ENCODE measurements around the gene HSPA12B. TPM values are rescaled to one million over a fixed set of nuclear protein-coding genes. Genes with fewer than 3 reads are reported as not detected.

HSPA12B gene
- total and polyA plus RNA-seq, 7 donors, result 0.69 to 10.5 (median 6.1) TPM

GRCh38 chr20:3724356-3724755 lies 8.1 kb upstream of the HSPA12B start:
- DNase-seq, result no peak
- no peak overlapping the region for H3K4me3 ChIP-seq
- H3K9me3 ChIP-seq, result no peaks in the 10 kb centered on the region
- no peak for TF ChIP-seq CTCF (IDR thresholded peaks at IDR 0.05)
- no peak for TF ChIP-seq EP300 (IDR thresholded peaks at IDR 0.05)
- TF ChIP-seq POLR2AphosphoS5 (IDR thresholded peaks at IDR 0.05), result no peak
- no peak for TF ChIP-seq POLR2A (IDR thresholded peaks at IDR 0.05)
- H3K27ac ChIP-seq, result no peak overlapping the region
- intact Hi-C loops (cut with DNase I), result no loop called here
- peaks cover 0 to 7% (median 0%) of the 10 kb centered on the region in 3 donors for H3K27me3 ChIP-seq
- 67 to 74% methylated on average over 4 of the region's 4 CpGs for WGBS, 2 donors
- peaks cover 0 to 7% (median 3%) of the 10 kb centered on the region in 4 donors for H3K4me1 ChIP-seq
- no peaks in the 10 kb centered on the region for H3K36me3 ChIP-seq

- peak overlapping the region in 3 of 4 donors; percentile 25 to 51 (median 41) for H3K27ac ChIP-seq
- TF ChIP-seq CTCF (IDR thresholded peaks at IDR 0.05) (no peak), POLR2A (IDR thresholded peaks at IDR 0.05) (no peak), POLR2AphosphoS5 (IDR thresholded peaks at IDR 0.05) (no peak), EP300 (IDR thresholded peaks at IDR 0.05) (no peak)
- intact Hi-C loops (cut with DNase I), result no loop called here
- peaks cover 0 to 11% (median 7%) of the 10 kb centered on the region in 4 donors for H3K4me1 ChIP-seq
- H3K36me3 ChIP-seq, result no peaks in the 10 kb centered on the region
- peaks cover 4 to 21% (median 7%) of the 10 kb centered on the region in 3 donors for H3K27me3 ChIP-seq
- WGBS, 2 donors, result 29 to 52% methylated on average over 11 of the region's 11 CpGs
- peak overlapping the region in 1 of 4 donors; percentile 11 for H3K4me3 ChIP-seq
- peak; percentile 84 for DNase-seq
- no peaks in the 10 kb centered on the region for H3K9me3 ChIP-seq
Measured at GRCh38 chr20:3727401-3728021, 5.0 kb upstream of the HSPA12B start.

- TF ChIP-seq POLR2A (IDR thresholded peaks at IDR 0.05) (no peak), CTCF (IDR thresholded peaks at IDR 0.05) (no peak), EP300 (IDR thresholded peaks at IDR 0.05) (no peak), POLR2AphosphoS5 (IDR thresholded peaks at IDR 0.05) (no peak)
- DNase-seq, result no peak
- Histone ChIP-seq H3K4me3 (no peak overlapping the region), H3K27ac (peak overlapping the region in 2 of 4 donors; percentile 41 to 51), H3K36me3 (no peaks in the 10 kb centered on the region), H3K4me1 (peaks cover 0 to 11% (median 9%) of the 10 kb centered on the region in 4 donors), H3K9me3 (no peaks in the 10 kb centered on the region), H3K27me3 (peaks cover 12 to 30% (median 15%) of the 10 kb centered on the region in 3 donors)
- intact Hi-C loops (cut with DNase I), result no loop called here
- WGBS, 2 donors, result 71 to 90% methylated on average over 5 of the region's 5 CpGs
Measured at GRCh38 chr20:3728354-3728753, 4.1 kb upstream of the HSPA12B start.

GRCh38 chr20:3728876-3729275 lies 3.6 kb upstream of the HSPA12B start:
- WGBS, 2 donors, result 77 to 85% methylated on average over 3 of the region's 3 CpGs
- Histone ChIP-seq H3K4me3 (no peak overlapping the region), H3K4me1 (peaks cover 0 to 11% (median 9%) of the 10 kb centered on the region in 4 donors), H3K36me3 (no peaks in the 10 kb centered on the region), H3K27ac (peak overlapping the region in 1 of 4 donors; percentile 41), H3K9me3 (no peaks in the 10 kb centered on the region), H3K27me3 (peaks cover 14 to 35% (median 16%) of the 10 kb centered on the region in 3 donors)
- no peak for TF ChIP-seq POLR2AphosphoS5 (IDR thresholded peaks at IDR 0.05)
- TF ChIP-seq POLR2A (IDR thresholded peaks at IDR 0.05), result no peak
- no peak for TF ChIP-seq CTCF (IDR thresholded peaks at IDR 0.05)
- TF ChIP-seq EP300 (IDR thresholded peaks at IDR 0.05), result no peak
- intact Hi-C loops (cut with DNase I), result no loop called here
- peak; percentile 58 for DNase-seq
